Choroid plexus epithelial cell (primary cell): ENCODE measurements around the gene XRCC5.

Experiments
- DNase-seq: peaks from one replicate; pipeline ENCODE4 v3.0.0-alpha.2; 2010; ENCODE audit warnings: low read depth
- H3K4me3 ChIP-seq: 2 replicates; pipeline ENCODE4 v1.5.1; 2011; ENCODE audit warnings: low read depth, mild to moderate bottlenecking, control low read depth, low read length, moderate library complexity
- CTCF ChIP-seq: conservative IDR thresholded peaks from 2 replicates; pipeline ENCODE4 v1.5.1; 2011; ENCODE audit warnings: low read depth, mild to moderate bottlenecking, control low read depth, inconsistent platforms, low read length, moderate library complexity

Gene XRCC5

DNA sequence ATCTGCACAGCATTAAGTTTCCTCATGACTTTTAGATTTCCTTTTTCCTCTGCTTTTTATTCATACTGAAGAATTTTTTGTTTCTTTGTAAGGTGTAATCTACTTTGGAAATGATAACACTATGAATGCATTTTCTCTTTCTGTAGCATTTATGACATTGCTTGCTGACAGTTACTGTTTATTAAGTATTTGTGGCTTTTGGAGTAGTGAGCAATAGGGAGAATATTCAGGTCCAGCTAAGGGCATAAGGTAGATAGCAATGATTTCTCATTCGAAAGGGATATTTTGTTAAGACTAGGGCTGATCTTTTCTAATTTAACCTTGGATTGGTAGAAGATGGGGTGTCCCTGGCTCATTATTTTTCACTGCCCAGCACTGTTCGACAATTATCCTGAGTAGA lies 80.3 kb downstream of the XRCC5 start:
- TF ChIP-seq CTCF: no peak
- peak; percentile 31 for DNase-seq
- H3K4me3 ChIP-seq: no peak overlapping the region

GRCh38 chr2:216192181-216192580 lies 83.0 kb downstream of the XRCC5 start:
- TF ChIP-seq CTCF: no peak
- no peak for DNase-seq
- H3K4me3 ChIP-seq: no peak overlapping the region

GRCh38 chr2:216192931-216193330 lies 83.8 kb downstream of the XRCC5 start:
- DNase-seq: no peak
- TF ChIP-seq CTCF: no peak
- H3K4me3 ChIP-seq: no peak overlapping the region

GRCh38 chr2:216194013-216194412 lies 84.9 kb downstream of the XRCC5 start:
- TF ChIP-seq CTCF: no peak
- no peak overlapping the region for H3K4me3 ChIP-seq
- no peak for DNase-seq

- no peak overlapping the region for H3K4me3 ChIP-seq
- no peak for DNase-seq
- TF ChIP-seq CTCF: no peak
Measured at GRCh38 chr2:216194561-216194960, 85.4 kb downstream of the XRCC5 start.

DNA sequence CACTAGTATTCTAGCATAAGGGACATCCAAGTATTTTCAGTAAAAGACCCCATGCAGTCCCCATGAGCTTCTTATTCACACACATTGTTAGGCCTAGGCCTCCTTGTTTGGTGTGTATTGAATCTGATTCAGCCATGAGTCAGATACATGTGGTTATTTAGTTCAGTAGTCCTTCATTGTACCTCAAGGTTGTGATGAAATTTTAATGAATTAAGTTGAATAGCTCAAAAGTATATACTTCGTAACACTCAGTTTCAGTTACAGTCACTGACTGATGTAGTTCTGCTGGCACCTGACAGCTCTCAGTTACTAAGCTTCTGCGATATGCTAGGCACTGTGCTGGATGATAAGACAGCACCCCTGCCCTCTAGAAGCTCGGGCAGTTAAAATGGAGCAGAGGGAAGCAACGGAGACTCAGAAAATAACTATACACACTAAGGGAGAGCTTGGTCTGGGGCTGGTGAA lies 86.4 kb downstream of the XRCC5 start:
- no peak overlapping the region for H3K4me3 ChIP-seq
- peak; percentile 89 for DNase-seq
- no peak for TF ChIP-seq CTCF

- DNase-seq: no peak
- H3K4me3 ChIP-seq: no peak overlapping the region
- no peak for TF ChIP-seq CTCF
Measured at GRCh38 chr2:216201692-216202306, 92.7 kb downstream of the XRCC5 start.
